Activated B cell treated with CpG ODN at 0.5 μM for 24 hours (primary cell): ENCODE measurements around the gene FSTL4. TPM values are rescaled to one million over a fixed set of nuclear protein-coding genes. Genes with fewer than 3 reads are reported as not detected.

Source experiments
- ATAC-seq: fragments of 200-7000 bp; cut with Tn5 transposase; one replicate; pipeline ENCODE4 v1.10.0; 2021; ENCODE audit warnings: low read depth, mild to moderate bottlenecking, moderate library complexity
- CTCF ChIA-PET: fragments of 350-600 bp; sonication (Branson Sonifier 250); formaldehyde crosslinking; loops from one replicate; lab custom pipeline; 2021; ENCODE audit warnings: antibody characterized with exemption; lab: Charles Lee
- POLR2A ChIA-PET: fragments of 350-600 bp; sonication (Branson Sonifier 250); formaldehyde crosslinking; loops from one replicate; lab custom pipeline; 2021; ENCODE audit warnings: antibody characterized with exemption; lab: Charles Lee
- DNase-seq: peaks from one replicate; pipeline ENCODE4 v3.0.0; 2022
- H3K27ac Mint-ChIP-seq: one replicate; pipeline ENCODE4 v1.8.0; 2020; ENCODE audit warnings: mixed read lengths
- H3K27me3 Mint-ChIP-seq: one replicate; pipeline ENCODE4 v1.8.0; 2021; ENCODE audit warnings: mixed read lengths
- H3K36me3 Mint-ChIP-seq: one replicate; pipeline ENCODE4 v1.8.0; 2021; ENCODE audit warnings: low read depth, mixed read lengths
- H3K4me1 Mint-ChIP-seq: one replicate; pipeline ENCODE4 v1.8.0; 2021; ENCODE audit warnings: mixed read lengths
- H3K4me3 Mint-ChIP-seq: one replicate; pipeline ENCODE4 v1.8.0; 2020; ENCODE audit warnings: mild to moderate bottlenecking, mixed read lengths
- H3K9me3 Mint-ChIP-seq: one replicate; pipeline ENCODE4 v1.8.0; 2020; ENCODE audit warnings: mixed read lengths
- CTCF ChIP-seq: fragments of 200-600 bp; IDR thresholded peaks from one replicate; pipeline ENCODE4 v1.8.0; 2022; ENCODE audit warnings: antibody characterized with exemption, mild to moderate bottlenecking
- intact Hi-C: fragments of 100-400 bp; cut with micrococcal nuclease; formaldehyde crosslinking; loops from one replicate; pipeline ENCODE4 v1.15.1; 2024
- total RNA-seq: library from RNA; stranded (reverse); gene quantifications from 2 replicates; pipeline ENCODE4 v1.2.3, GENCODE V29; 2022

Gene FSTL4
- total RNA-seq, 1 donor from 2014 or later: 1.7 TPM

- H3K27ac Mint-ChIP-seq: peak overlapping the region; percentile 26
- intact Hi-C loops: loop anchor here (5.0 to 10.0 kb wide), 2 partner anchors 309 to 553 kb away; no protein-coding TSS in a partner anchor
- no peaks in the 10 kb centered on the region for H3K9me3 Mint-ChIP-seq
- H3K27me3 Mint-ChIP-seq: peaks cover 3% of the 10 kb centered on the region
- DNase-seq: no peak
- H3K4me1 Mint-ChIP-seq: peaks cover 11% of the 10 kb centered on the region
- POLR2A ChIA-PET: no interaction called here
- CTCF ChIA-PET: interaction anchor here (1.0 to 1.6 kb wide), 7 partner anchors 18 to 523 kb away, joined by 3 to 5 read pairs (median 4); no protein-coding TSS in a partner anchor
- no peak for TF ChIP-seq CTCF
- no peak overlapping the region for H3K4me3 Mint-ChIP-seq
- no peak for ATAC-seq
- no peaks in the 10 kb centered on the region for H3K36me3 Mint-ChIP-seq
Observed at GRCh38 chr5:133421394-133421793, 190.9 kb downstream of the FSTL4 start.

GRCh38 chr5:133420440-133421301 lies 191.7 kb downstream of the FSTL4 start:
- ChIA-PET POLR2A (no interaction called here), CTCF (interaction anchor here (1.1 to 1.6 kb wide), 6 partner anchors 18 to 524 kb away, joined by 3 to 5 read pairs (median 4); no protein-coding TSS in a partner anchor)
- intact Hi-C loops: loop anchor here (5.0 to 10.0 kb wide), 2 partner anchors 308 to 554 kb away; no protein-coding TSS in a partner anchor
- ATAC-seq (no peak), DNase-seq (no peak)
- Mint-ChIP-seq H3K4me1 (peaks cover 11% of the 10 kb centered on the region), H3K4me3 (no peak overlapping the region), H3K36me3 (no peaks in the 10 kb centered on the region), H3K9me3 (no peaks in the 10 kb centered on the region), H3K27me3 (peaks cover 7% of the 10 kb centered on the region), H3K27ac (no peak overlapping the region)
- no peak for TF ChIP-seq CTCF

- ChIA-PET POLR2A (no interaction called here), CTCF (interaction anchor here (1.2 kb wide), 1 partner anchor 14 kb away, joined by 3 read pairs; no protein-coding TSS in a partner anchor)
- ATAC-seq: no peak
- no peaks in the 10 kb centered on the region for H3K36me3 Mint-ChIP-seq
- DNase-seq: no peak
- intact Hi-C loops: no loop called here
- H3K4me3 Mint-ChIP-seq: no peak overlapping the region
- peaks cover 2% of the 10 kb centered on the region for H3K4me1 Mint-ChIP-seq
- H3K27me3 Mint-ChIP-seq: peaks cover 24% of the 10 kb centered on the region
- no peaks in the 10 kb centered on the region for H3K9me3 Mint-ChIP-seq
- no peak for TF ChIP-seq CTCF
- H3K27ac Mint-ChIP-seq: no peak overlapping the region
Observed at GRCh38 chr5:133415906-133416305, 196.4 kb downstream of the FSTL4 start.

GRCh38 chr5:133415506-133415905 lies 196.8 kb downstream of the FSTL4 start:
- ATAC-seq (no peak), DNase-seq (no peak)
- POLR2A ChIA-PET: no interaction called here
- Mint-ChIP-seq H3K9me3 (no peaks in the 10 kb centered on the region), H3K4me3 (no peak overlapping the region), H3K27me3 (peaks cover 28% of the 10 kb centered on the region), H3K4me1 (peaks cover 2% of the 10 kb centered on the region), H3K36me3 (no peaks in the 10 kb centered on the region), H3K27ac (no peak overlapping the region)
- CTCF ChIA-PET: interaction anchor here (1.2 kb wide), 1 partner anchor 14 kb away, joined by 3 read pairs; no protein-coding TSS in a partner anchor
- no peak for TF ChIP-seq CTCF
- intact Hi-C loops: no loop called here

- peaks cover 2% of the 10 kb centered on the region for H3K4me1 Mint-ChIP-seq
- POLR2A ChIA-PET: no interaction called here
- peaks cover 32% of the 10 kb centered on the region for H3K27me3 Mint-ChIP-seq
- TF ChIP-seq CTCF: no peak
- no peaks in the 10 kb centered on the region for H3K36me3 Mint-ChIP-seq
- no peak overlapping the region for H3K4me3 Mint-ChIP-seq
- CTCF ChIA-PET: no interaction called here
- no peak overlapping the region for H3K27ac Mint-ChIP-seq
- H3K9me3 Mint-ChIP-seq: no peaks in the 10 kb centered on the region
- DNase-seq (no peak), ATAC-seq (no peak)
- intact Hi-C loops: no loop called here
Observed at GRCh38 chr5:133412661-133413060, 199.7 kb downstream of the FSTL4 start.
